Renal pelvis (tissue), 12 donors: ENCODE results near the gene HINT3. TPM values are rescaled to one million over a fixed set of nuclear protein-coding genes. Genes with fewer than 3 reads are reported as not detected.
"Not testable (repeated sequence)": the region's sequence is repeated elsewhere in the genome, so short reads cannot be mapped to it uniquely, and the experiment has no call there.

Source experiments
- DNase-seq: peaks from one replicate; pipeline ENCODE4 v3.0.0-alpha.2; 2013
- long read RNA-seq, 16 experiments: transcript quantifications; one replicate each; lab custom pipeline, GENCODE V29; 2026
- polyA plus RNA-seq, 3 donors: library from polyadenylated mRNA; unstranded; fragments of 120-200 nt; gene quantifications; one replicate each; pipeline ENCODE4 v1.2.1, GENCODE V29; 2013; ENCODE audit not compliant: insufficient read length in 3 of 3

Gene HINT3
- polyA plus RNA-seq: 10 to 100 TPM; 25.4 to 30.6 (median 29.6) TPM
- long read RNA-seq, donor 1, transcript HINT3-201 (5 exons, 3,314 nt): major isoform, 9 of 9 reads
- long read RNA-seq, donor 1, partial matches to known transcripts: 0 of 9 reads
- long read RNA-seq, donor 1, other reads (novel, unspliced or antisense): 0 of 9 reads
- long read RNA-seq, donor 2, transcript HINT3-201 (5 exons, 3,314 nt): major isoform, 10 of 10 reads
- long read RNA-seq, donor 2, partial matches to known transcripts: 0 of 10 reads
- long read RNA-seq, donor 2, other reads (novel, unspliced or antisense): 0 of 10 reads
- long read RNA-seq, donor 3, transcript HINT3-201 (5 exons, 3,314 nt): major isoform, 9 of 9 reads
- long read RNA-seq, donor 3, partial matches to known transcripts: 0 of 9 reads
- long read RNA-seq, donor 3, other reads (novel, unspliced or antisense): 0 of 9 reads
- long read RNA-seq, donor 4, transcript HINT3-201 (5 exons, 3,314 nt): major isoform, 10 of 10 reads
- long read RNA-seq, donor 4, partial matches to known transcripts: 0 of 10 reads
- long read RNA-seq, donor 4, other reads (novel, unspliced or antisense): 0 of 10 reads
- long read RNA-seq, donor 5, transcript HINT3-201 (5 exons, 3,314 nt): major isoform, 7 of 7 reads
- long read RNA-seq, donor 5, partial matches to known transcripts: 0 of 7 reads
- long read RNA-seq, donor 5, other reads (novel, unspliced or antisense): 0 of 7 reads
- long read RNA-seq, donor 6, transcript HINT3-201 (5 exons, 3,314 nt): major isoform, 9 of 9 reads
- long read RNA-seq, donor 6, partial matches to known transcripts: 0 of 9 reads
- long read RNA-seq, donor 6, other reads (novel, unspliced or antisense): 0 of 9 reads
- long read RNA-seq, donor 7, transcript HINT3-201 (5 exons, 3,314 nt): major isoform, 16 of 16 reads
- long read RNA-seq, donor 7, partial matches to known transcripts: 0 of 16 reads
- long read RNA-seq, donor 7, other reads (novel, unspliced or antisense): 0 of 16 reads
- long read RNA-seq, donor 8, transcript HINT3-201 (5 exons, 3,314 nt): major isoform, 5 of 5 reads
- long read RNA-seq, donor 8, partial matches to known transcripts: 0 of 5 reads
- long read RNA-seq, donor 8, other reads (novel, unspliced or antisense): 0 of 5 reads
- long read RNA-seq, donor 9, transcript HINT3-201 (5 exons, 3,314 nt): major isoform, 12 of 54 reads
- long read RNA-seq, donor 9, partial matches to known transcripts: 42 of 54 reads
- long read RNA-seq, donor 9, other reads (novel, unspliced or antisense): 0 of 54 reads
- long read RNA-seq, donor 10, transcript HINT3-201 (5 exons, 3,314 nt): major isoform, 6 of 6 reads
- long read RNA-seq, donor 10, partial matches to known transcripts: 0 of 6 reads
- long read RNA-seq, donor 10, other reads (novel, unspliced or antisense): 0 of 6 reads
- long read RNA-seq, donor 11, partial matches to known transcripts: 0 of 3 reads
- long read RNA-seq, donor 11, other reads (novel, unspliced or antisense): 0 of 3 reads
- long read RNA-seq, donor 12, transcript HINT3-201 (5 exons, 3,314 nt): major isoform, 12 of 19 reads
- long read RNA-seq, donor 12, partial matches to known transcripts: 0 of 19 reads
- long read RNA-seq, donor 12, other reads (novel, unspliced or antisense): 7 of 19 reads
- long read RNA-seq, donor 13, transcript HINT3-201 (5 exons, 3,314 nt): major isoform, 6 of 6 reads
- long read RNA-seq, donor 13, partial matches to known transcripts: 0 of 6 reads
- long read RNA-seq, donor 13, other reads (novel, unspliced or antisense): 0 of 6 reads
- long read RNA-seq, donor 14, transcript HINT3-201 (5 exons, 3,314 nt): major isoform, 17 of 17 reads
- long read RNA-seq, donor 14, partial matches to known transcripts: 0 of 17 reads
- long read RNA-seq, donor 14, other reads (novel, unspliced or antisense): 0 of 17 reads
- long read RNA-seq, donor 15, transcript HINT3-201 (5 exons, 3,314 nt): major isoform, 10 of 10 reads
- long read RNA-seq, donor 15, partial matches to known transcripts: 0 of 10 reads
- long read RNA-seq, donor 15, other reads (novel, unspliced or antisense): 0 of 10 reads
- long read RNA-seq, donor 16, transcript HINT3-201 (5 exons, 3,314 nt): major isoform, 10 of 10 reads
- long read RNA-seq, donor 16, partial matches to known transcripts: 0 of 10 reads
- long read RNA-seq, donor 16, other reads (novel, unspliced or antisense): 0 of 10 reads

DNA sequence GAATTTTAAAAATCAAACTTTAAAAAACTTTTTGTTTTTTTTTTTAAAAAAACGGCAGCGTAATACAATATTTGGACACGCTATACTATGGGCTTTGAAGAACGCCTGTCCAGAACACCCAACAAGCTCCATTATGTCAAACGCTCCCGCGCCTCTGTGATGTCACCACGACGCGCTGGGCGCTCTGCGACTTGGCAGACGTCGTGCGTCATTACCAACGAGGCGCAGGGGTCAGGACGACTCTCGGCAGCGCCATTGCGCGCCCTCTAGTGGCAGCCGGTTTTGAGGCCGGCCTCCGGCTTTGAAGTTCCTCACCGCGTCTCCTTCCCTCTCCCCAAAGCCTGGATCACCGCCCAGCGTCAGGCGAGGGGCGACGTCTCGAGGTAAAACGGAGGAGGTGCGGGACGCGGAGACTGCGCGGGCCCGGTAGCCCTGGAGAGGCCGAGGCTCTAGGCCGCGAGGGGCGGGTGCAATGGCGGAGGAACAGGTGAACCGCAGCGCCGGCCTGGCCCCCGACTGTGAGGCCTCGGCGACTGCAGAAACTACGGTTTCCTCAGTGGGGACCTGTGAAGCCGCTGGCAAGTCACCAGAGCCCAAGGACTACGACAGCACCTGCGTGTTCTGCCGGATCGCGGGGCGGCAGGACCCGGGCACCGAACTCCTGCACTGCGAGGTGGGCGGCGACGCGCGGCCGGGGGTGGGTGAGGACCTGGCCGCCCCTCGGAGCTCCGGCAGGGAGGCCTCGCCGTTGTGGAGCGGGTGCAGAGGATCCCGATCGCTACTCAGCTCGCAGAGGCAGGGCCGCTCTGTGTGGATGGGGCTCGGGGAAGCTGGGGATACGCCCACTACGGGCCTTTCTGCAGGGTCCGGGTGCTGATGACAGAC is at the start of gene HINT3:
Gene HINT3, plus strand, starts transcription at position 265 of the 885 bp plus-strand sequence. Its CDS starts 208 bp downstream, at position 473.
- peak; percentile 98 for DNase-seq

DNA sequence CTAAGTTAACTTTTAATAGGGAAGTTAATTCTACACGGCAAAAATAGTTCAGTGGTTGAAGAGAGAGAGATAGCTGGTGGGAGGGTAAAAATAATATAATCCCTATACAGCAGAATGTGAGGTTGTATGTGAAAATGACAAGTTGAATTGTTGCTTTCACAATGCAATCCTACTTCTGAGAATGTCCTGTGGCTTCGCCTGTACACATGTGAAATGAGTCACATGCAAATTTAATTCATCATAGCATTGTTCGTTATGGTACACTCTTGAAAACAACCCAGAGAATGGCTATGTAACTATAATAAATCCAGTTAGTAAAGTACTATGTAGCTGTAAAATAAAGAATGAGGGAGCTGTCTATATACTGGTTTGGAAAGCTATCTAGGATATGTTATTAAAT is 46.0 kb upstream of the HINT3 start:
- DNase-seq: no peak

DNA sequence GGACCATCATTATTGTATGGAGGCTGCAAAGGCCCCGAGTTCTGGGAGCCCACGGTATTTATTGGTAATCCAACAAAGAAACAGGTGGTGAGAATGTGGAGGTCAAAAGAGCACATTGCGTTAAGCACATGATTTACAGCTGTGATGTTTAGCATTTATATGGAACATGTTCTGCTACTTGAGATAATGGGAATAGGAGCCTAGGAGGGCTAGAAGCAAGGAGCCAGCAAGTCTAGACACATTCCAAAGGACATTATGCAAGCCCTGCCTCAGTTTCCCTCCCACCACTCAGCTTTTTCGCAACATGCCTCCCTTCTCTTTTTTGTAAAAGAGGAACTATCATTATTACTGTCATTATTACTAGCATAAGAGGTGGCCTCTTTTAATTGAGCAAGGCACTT is 45.5 kb upstream of the HINT3 start:
- not testable (repeated sequence) for DNase-seq

DNA sequence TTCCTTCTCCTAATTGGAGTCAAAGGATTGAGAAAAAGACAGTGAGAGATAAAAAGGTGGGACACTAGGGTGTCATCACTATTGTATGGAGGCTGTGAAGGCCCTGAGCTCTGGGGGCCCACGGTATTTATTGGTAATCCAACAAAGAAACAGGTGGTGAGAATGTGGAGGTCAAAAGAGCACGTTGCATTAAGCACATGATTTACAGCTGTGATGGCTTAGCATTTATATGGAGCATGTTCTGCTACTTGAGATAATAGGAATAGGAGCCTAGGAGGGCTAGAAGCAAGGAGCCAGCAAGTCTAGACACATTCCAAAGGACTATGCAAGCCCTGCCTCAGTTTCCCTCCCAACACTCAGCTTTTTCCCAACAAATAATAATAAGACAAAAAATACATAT is 44.1 kb upstream of the HINT3 start:
- DNase-seq: not testable (repeated sequence)

DNA sequence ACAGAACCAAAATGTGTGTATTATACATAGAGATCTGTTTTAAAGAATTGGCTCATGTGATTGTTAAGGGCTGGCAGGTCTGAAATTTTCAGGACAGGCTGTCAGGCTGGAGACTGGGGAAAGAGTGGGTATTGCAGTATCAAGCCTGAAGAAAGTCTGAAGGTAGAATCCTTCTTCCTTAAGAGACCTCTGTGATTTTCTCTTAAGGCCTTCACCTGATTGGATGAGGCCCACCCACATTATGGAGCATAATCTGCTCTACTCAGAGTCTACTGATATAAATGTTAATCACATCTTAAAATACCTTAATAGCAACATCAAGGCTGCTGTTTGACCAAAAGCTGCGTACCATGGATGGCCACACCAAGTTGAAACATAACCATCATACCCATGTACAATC is 43.4 kb upstream of the HINT3 start:
- no peak for DNase-seq

DNA sequence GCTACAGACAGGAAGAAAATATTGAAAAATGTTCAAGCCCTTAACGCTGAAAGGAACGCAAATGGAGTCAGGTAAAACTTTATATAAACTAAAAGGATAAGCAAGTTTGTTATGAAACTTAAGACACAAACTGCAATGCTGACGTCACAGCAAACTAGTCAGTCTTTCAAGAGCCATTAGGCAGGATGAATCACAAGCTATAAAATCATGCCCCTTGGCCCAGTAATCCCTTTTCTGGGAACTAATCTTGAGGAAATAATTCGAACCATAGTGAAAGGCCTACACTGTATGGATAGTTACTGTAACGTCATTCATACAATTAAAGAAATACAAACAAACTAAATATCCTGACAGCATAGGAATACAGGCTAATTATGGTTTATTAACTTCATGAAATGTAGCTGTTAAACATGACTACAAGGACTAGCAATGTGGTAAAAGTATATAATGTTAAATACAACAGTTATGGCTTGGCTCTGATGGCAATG is 42.7 kb upstream of the HINT3 start:
- DNase-seq: no peak

DNA sequence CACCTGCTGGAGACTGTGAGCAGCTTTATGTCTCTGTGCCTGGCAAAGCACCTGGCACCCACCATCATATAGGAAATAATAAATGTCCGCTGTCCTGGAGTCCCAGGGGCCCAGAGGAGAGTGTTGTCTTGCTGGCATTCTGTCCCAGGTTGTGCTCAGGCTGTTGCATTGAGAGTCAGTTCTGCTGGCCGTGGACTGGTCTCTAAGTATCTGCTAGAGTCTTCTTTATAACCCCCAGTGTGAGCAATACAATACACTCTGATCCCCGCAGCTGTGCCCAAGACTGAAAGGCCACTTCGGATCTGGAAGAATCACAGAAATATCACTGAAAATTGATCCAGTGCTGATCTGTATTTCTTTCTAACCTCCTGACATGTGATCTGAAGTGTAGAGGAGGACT is 38.3 kb upstream of the HINT3 start:
- DNase-seq: no peak

DNA sequence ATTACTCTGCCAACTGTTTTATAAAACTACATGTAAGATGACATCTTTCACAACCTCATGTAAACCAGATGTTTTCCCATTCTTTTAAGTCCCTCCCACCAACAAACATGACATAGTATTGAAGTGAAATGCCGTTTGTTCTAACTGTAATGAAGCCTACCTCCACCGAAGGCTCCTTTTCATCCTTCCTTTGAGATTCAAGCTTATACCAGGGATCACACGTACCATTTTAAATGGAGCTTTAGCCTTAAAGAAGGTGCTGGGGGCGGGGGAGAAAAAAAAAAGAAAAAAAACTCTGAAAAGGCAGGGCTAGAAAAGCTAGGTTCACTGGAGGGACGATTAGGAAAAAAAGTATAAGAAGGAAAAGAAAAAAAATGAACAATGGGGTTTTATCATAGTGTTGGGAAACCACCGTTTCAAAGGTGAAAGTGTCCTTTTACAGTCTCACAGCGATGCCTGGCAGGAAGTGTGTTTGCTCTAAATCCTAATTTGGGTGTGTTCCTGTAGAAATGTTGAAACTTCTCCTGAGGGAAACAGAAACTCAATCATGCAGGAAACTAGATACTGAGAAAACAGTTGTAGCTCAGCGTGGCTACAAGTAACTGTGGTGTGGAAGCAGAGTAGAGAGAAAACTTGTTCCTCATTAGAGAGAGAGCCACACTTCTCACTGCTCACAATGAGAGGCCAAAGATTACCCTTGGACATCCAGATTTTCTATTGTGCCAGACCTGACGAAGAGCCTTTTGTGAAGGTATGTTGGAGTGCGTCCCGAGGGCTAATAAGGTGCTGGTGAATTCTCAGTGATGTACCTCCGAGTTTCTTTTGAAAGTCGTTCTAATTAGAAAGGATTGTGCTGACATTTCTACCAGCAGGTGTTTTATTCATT is 37.6 kb upstream of the HINT3 start:
- DNase-seq: peak; percentile 84

DNA sequence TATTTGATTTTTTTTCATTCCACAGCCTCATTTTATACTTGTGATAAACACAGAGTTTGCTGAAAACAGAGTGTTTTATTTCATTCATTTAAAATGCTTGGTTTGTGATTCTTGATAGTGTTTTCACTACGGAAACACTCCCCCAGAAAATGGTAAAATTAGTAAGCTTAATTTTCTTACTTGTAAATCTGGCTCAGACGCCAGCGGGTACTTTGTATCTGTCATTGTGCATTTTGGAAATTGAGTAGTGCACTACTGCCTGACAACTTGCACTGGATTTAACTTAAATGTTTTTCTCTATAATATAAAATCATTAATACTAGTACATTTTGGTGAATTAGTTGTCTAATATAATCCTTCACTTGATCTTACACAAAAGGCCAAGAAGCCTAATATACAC is 37.0 kb upstream of the HINT3 start:
- DNase-seq: no peak

DNA sequence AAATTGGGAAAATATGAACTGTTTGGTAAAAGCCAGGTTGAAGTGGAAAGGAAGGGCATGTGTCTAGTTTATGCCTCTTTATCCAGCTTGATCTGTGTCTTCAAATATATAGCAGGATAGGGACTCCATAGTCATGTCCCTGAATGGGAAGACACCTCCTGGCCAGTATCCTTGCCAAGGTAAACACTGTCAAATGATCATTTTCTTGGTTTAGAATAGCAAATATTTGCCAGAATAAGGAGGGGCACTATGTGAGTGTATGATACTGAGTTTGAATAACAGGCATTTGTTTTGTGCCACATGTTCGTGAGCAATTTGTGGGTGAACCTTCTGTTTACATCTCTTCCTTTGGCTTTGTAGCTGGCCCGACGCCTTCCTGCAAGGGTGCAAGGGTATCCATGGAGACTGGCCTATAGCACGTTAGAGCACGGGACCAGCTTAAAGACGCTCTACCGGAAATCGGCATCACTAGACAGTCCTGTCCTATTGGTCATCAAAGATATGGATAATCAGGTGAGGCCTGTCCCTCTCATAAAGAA is 34.2 kb upstream of the HINT3 start:
- DNase-seq: no peak

DNA sequence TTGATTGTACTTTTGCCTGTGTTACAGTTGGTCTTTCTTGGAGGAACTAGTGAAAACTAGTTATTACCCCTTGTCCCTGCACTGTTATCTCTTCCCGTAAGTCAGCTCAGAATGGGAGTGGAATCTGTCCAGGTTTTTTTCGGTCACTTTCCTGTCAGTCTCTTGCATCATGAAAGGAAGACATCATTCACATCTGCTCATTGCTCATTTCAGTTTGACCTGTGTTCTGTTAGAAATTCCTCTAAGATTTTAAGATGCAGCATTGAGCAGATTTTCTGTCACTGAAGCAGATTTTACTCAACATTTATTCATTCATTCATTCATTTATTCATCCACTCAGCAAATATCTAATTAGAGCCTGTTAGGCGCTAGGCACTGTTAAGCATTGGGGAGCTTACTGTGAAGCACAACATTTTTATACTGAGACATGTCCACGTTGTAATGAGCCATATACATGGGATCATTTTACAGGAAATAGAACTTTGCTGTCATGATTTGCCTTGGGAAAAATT is 33.1 kb upstream of the HINT3 start:
- DNase-seq: no peak

DNA sequence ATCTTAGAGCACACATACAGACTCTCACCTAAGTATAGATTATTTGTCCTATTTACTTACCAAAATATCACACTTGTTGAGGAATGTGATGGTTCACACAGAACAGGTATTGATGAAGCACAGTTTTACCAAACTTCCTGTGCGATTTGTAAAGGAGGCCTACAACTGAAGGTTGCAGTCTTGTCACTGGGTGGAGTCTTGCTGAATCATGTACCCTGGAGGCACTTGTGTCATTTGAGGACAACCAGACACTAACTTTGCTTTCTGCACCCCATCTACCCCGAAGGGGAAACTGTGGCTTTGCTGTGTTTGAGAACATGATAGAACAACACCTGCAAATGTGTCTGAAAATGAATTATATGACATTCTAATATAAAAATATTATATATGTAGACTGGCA is 32.4 kb upstream of the HINT3 start:
- no peak for DNase-seq

DNA sequence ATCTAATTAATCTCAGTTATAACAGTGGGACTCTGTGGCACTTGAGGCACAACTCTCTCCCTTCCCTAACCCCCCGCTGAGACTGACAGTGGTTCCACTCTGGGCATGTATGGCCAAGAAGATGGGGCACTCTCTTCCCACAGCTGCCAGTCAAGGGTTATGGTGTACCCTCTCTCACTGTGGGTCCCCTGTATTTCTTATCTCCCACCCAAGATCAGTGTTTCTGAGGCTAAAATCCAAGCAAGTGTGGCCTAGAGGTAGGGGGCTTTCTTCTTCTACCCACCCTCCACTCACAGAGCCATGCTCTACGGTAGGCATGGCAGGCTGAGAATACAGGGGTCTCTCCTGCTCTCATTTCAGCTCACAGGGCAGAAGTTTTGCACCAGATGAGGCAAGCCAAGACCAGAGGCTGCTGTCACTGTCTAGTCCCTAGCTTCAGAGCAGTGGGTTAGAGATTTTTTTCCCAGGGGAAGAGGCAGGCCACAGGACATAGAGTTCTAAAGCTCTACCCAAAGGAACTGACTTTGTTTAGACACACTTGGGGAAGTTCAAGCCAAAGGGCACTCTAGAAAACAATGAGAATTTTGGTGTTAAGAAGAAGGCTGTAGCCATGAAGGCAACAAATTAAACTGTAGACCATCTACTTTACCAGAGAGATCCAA is 31.7 kb upstream of the HINT3 start:
- no peak for DNase-seq

DNA sequence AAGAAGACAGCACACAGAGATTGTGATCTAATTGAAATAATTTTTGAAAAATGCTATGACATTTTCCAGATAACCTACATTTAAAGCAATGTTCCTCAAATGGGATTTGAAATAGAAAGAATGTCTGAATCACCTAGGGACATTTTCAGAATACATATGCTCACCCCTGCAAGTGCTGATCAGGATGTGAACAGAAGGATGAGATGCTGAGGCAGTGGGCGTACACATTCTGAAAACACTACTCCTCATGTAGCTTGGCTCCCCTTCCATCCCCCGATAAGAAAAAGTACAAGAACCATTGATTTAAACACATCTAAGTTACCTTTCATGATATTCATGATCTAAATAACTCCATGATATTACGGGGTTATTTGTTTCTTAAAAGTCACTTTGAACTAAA is 29.9 kb upstream of the HINT3 start:
- no peak for DNase-seq

DNA sequence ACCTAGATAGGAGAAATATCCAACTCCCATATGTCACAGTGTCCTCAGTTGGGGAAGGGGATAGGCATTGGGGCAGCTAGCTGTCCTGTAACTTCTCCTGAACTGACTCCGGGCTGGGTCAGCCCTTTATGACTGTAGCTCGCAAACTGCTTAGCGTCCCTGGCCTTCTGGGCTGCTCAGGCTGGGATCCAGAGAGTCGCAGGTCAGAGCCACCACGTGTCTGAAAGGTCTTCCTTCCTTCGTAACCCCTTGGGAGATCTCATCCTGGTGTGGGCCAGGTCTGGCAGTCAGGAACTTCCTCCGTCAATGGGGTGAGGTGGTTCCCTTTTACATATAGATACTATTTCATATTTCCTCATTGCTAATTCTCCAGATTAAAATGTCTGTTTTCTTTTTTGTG is 28.8 kb upstream of the HINT3 start:
- no peak for DNase-seq

DNA sequence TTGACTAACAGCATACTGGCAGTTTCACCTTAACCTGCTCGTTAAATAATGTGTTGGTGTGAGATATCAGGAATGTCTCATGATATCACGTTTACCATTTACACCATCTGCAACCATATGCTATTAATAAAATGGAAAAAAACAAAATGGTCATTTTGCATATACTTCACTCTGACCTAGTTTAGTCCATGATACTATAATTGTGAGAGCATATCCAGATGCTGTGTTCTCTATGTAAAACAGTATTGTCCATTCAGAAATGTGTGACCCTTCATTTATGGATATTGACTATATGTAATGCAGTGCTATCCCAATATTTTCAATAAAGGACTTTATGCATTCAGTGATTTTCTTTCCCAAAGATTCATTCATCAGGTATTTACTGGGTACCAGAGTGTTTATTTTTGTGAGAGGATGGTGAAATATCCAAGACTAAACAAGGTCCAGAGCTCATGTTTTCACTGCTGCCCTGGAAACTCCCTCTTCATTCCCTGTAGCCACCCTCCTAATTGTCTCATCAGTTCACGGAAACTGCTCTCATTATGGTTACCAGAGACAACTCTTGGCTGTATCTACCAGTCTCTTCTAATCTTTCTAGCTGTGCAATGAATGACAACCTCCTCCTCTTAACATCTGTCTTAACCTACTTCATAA is 25.7 kb upstream of the HINT3 start:
- no peak for DNase-seq
